HL-60/S4 treated with retinoic acid at 250 ng/mL for 4 days and 3 days (cell line): Measurements from ENCODE around the gene KLC4.
"Not testable (repeated sequence)": the region's sequence is repeated elsewhere in the genome, so short reads cannot be mapped to it uniquely, and the experiment has no call there.

ENCODE experiments used
- in situ Hi-C: fragments of 300-500 bp; cut with MboI; formaldehyde crosslinking; loops from 2 replicates; pipeline ENCODE4 v1.7.0; 2022; ENCODE audit warnings: low sequenced_read_pairs

KLC4 gene

GRCh38 chr6:43090559-43090956 is 31.1 kb downstream of the KLC4 start:
- in situ Hi-C loops = no loop called here

GRCh38 chr6:43091020-43091419 is 31.6 kb downstream of the KLC4 start:
- in situ Hi-C loops = no loop called here

DNA sequence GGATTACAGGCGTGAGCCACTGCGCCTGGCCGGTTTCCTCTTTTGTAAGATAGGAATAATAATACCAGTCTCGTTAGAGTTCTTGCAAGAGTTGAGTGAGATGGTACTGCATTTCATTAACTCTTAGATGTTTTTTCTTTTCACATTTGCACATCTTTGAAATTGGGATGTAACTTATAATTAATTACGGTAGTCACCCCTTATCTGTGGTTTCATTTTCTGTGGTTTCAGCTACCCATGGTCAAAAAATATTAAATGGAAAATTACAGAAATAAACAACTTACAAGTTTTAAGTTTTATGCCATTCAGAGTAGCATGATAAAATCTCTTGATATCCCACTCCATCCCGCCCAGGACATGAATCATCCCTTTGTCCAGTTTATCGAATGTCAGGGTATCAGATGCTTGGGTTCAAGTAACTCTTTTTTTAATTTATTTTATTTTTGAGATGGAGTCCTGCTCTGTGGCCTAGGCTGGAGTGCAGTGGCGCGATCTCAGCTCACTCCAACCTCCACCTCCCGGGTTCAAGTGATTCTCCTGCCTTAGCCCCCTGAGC is 32.1 kb downstream of the KLC4 start:
- in situ Hi-C loops = no loop called here

DNA sequence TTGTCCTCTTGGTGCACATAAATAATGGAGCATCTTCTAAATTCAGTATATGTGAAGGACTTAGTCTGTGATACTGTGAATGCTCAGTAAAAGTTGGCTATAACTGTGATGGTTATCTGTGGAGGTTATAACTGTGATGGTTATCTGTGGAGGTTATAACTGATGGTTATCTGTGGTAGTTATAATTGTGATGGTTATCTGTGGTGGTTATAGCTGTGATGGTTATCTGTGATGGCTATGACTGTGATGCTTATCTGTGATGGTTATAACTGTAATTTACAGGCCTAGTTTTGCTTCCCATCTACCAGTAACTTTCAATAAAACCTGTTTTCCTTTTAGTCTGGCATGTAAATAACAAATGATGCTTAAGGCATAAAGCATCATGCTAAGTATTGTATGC is 33.2 kb downstream of the KLC4 start:
- in situ Hi-C loops = no loop called here

GRCh38 chr6:43093436-43094289 is 34.2 kb downstream of the KLC4 start:
- in situ Hi-C loops = no loop called here

- in situ Hi-C loops = no loop called here
Measured at GRCh38 chr6:43095939-43096338, 36.5 kb downstream of the KLC4 start.

DNA sequence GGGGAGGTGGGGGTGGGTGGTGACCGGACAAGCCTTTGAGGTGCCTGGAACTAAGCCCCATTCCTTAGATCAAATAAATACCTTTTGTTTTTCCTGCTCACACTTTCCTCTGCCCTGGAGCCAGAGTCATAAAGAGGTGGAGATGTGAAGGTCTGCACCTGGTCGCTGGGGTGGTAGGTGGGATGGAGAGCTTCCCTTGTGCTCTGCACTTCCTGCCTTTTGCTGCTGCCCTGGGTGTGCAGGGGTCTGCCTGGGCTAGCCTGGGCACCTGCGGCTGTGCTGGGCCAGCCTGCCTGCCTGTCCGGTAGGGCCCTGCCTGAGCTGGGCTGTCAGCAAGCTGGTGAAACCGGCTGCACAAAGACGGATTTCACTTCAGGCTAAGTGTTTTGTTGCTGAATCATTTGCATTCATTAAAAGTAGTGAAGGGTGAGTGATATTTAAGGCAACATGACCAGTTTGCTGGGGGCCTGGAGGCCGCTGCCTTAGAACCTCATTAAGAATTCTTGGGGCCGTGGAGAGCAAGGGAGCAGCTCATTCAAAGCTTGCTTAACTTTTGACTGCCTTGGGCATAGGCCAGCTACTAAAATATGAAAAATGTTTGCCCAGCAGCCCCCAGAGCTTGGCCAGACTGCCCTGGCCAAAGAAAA is 37.1 kb downstream of the KLC4 start:
- in situ Hi-C loops = no loop called here

- in situ Hi-C loops = no loop called here
Measured at GRCh38 chr6:43097098-43097489, 37.7 kb downstream of the KLC4 start.

GRCh38 chr6:43097502-43097901 is 38.1 kb downstream of the KLC4 start:
- in situ Hi-C loops = no loop called here

DNA sequence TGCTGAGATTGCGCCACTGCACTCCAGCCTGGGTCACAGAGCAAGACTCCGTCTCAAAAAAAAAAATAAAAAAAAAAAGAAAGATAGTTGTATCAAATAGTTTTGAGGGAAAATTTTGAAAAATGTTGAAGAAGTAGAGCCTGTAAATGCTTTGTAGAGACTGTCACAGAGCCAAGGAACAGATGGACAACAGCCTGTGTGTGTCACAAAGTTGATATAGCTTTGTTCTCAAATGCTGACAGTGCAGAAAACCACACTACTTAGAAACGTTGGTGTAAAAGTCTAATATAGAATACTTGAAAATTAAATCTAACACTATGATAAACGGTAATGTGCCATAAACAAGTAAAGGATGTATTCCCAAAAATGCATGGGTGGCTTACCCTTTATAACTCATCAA is 42.1 kb downstream of the KLC4 start:
- in situ Hi-C loops = no loop called here

DNA sequence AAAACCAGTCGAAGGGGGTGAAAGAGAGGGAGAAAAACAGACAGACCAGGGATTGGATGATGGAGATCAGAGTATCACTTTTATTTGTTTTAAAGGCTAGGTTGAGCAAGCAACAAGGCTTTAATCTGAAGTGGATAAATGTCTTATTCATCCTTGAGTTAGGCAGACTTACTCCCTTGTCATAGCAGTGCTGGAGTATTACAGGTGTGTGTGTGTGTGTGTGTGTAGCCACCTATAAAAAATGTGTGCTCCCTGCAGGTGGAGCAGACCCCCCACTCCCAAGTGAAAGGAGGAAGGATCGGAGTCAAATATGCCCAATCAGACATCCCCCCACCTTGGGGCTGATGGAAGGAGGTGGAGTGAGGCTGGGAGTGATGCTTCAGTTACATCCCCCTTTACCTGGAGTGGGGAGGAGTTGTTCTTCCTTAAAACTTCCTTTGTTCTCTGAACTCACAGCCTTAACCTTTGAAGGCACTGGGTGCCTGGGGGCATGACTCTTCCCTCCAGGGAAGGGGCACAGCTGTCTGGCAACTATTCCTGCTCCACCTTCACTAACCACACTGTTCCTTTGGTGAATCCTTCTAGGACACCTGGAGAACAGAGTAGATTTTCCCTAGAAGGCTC is 43.9 kb downstream of the KLC4 start:
- in situ Hi-C loops = no loop called here

GRCh38 chr6:43105538-43106222 is 46.2 kb downstream of the KLC4 start:
- in situ Hi-C loops = no loop called here

DNA sequence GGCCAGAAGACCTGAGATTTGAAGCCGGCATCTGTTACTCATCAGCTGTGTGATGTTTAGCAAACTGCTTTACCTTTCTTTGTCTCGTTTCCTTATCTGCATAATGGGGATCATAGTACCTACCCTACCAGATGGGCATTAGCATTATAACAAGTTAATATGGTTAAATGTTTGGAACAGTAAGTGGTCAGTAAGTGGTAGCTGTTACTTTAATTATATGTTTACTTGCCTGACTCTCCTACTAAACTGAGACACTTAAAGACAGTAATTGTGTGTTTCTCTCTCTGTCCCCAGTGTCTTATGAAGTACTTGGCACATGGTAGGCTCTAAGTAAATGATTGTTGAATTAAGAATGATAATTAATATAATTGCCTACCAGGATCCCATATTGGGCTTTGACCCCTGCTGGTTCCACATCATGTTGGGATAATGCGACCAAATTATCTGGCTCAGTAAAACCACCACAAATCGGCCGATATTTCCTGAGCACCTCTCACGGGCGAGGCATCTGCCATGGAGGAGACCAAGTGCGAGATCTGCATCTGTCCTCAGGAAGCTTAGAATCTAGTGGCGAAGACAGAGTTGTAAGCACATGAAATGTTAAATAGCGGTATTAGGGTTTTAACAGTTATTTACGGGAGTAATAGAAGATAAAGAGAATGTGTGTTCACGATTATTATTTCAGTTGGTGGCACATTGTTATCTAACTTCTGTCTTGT is 48.1 kb downstream of the KLC4 start:
- in situ Hi-C loops = no loop called here

GRCh38 chr6:43113431-43114260 is 54.2 kb downstream of the KLC4 start:
- in situ Hi-C loops = no loop called here

- in situ Hi-C loops = no loop called here
Measured at GRCh38 chr6:43115365-43115764, 55.9 kb downstream of the KLC4 start.

GRCh38 chr6:43117466-43117865 is 58.0 kb downstream of the KLC4 start:
- in situ Hi-C loops = not testable (repeated sequence)

GRCh38 chr6:43119482-43119881 is 60.1 kb downstream of the KLC4 start:
- in situ Hi-C loops = no loop called here

GRCh38 chr6:43120101-43120763 is 60.8 kb downstream of the KLC4 start:
- in situ Hi-C loops = no loop called here
